Right lobe of liver (tissue), 4 donors: ENCODE measurements around the gene KLF18.

Experiments used
- POLR2A ChIP-seq: fragments of 450-650 bp; IDR thresholded peaks from one replicate; pipeline ENCODE4 v1.6.1; 2017; ENCODE audit warnings: antibody characterized with exemption, mild to moderate bottlenecking
- TF ChIP-seq, protein P1 (sequence below), 4 donors: fragments of 200-600 bp in 3 of 4; fragments of 450-650 bp in 1 of 4; IDR thresholded peaks; one replicate each; pipeline versions ENCODE4 v1.5.1 to v1.8.0; 2016 to 2022; ENCODE audit warnings: antibody characterized with exemption in 4 of 4, mild to moderate bottlenecking in 2 of 4
- donor health status: DM: no; HTN: no; CAD: no.
- donor health status: DM: no; HTN: no; CAD: no.
- donor health status: DM: no; HTN: yes; CAD: no.

DNA sequence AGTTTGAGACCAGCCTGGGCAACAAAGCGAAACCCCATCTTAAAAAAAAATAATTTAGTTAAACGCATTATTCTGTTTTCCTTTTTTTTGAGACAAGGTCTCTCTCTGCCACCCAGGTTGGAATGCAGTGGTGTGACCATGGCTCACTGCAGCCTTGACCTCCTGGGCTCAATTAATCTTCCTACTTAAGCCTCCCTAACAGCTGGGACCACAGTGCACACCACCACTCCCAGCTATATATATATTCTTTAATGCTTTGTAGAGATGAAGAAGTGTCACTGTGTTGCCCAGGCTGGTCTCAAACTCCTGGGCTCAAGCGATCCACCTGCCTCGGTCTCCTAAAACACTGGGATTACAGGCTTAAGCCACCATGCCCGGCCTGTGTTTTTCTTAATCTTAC, 30.5 kb downstream of the KLF18 start:
- TF ChIP-seq, protein P1, sequence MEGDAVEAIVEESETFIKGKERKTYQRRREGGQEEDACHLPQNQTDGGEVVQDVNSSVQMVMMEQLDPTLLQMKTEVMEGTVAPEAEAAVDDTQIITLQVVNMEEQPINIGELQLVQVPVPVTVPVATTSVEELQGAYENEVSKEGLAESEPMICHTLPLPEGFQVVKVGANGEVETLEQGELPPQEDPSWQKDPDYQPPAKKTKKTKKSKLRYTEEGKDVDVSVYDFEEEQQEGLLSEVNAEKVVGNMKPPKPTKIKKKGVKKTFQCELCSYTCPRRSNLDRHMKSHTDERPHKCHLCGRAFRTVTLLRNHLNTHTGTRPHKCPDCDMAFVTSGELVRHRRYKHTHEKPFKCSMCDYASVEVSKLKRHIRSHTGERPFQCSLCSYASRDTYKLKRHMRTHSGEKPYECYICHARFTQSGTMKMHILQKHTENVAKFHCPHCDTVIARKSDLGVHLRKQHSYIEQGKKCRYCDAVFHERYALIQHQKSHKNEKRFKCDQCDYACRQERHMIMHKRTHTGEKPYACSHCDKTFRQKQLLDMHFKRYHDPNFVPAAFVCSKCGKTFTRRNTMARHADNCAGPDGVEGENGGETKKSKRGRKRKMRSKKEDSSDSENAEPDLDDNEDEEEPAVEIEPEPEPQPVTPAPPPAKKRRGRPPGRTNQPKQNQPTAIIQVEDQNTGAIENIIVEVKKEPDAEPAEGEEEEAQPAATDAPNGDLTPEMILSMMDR (IDR thresholded peaks at IDR 0.05), result no peak
- TF ChIP-seq POLR2A, result no peak
